Hepatocyte (in vitro differentiated cells): Measurements from ENCODE around the gene CPTP. TPM values are rescaled to one million over a fixed set of nuclear protein-coding genes. Genes with fewer than 3 reads are reported as not detected.

Experiments
- DNase-seq: peaks from one replicate; pipeline ENCODE4 v3.0.0-alpha.2; 2016; ENCODE audit warnings: low spot score
- H2AFZ ChIP-seq: fragments of 200-600 bp; sonication (generic); 2 replicates; pipeline ENCODE4 v1.6.0; 2016; ENCODE audit warnings: antibody characterized with exemption, mild to moderate bottlenecking
- H3K27ac ChIP-seq: fragments of 200-600 bp; sonication (generic); 2 replicates; pipeline ENCODE4 v1.5.1; 2016; ENCODE audit warnings: mild to moderate bottlenecking
- H3K27me3 ChIP-seq: fragments of 200-600 bp; sonication (generic); 2 replicates; pipeline ENCODE4 v1.6.1; 2016
- H3K36me3 ChIP-seq: fragments of 200-600 bp; sonication (generic); replicated peaks from 2 replicates; pipeline ENCODE4 v1.5.1; 2016; ENCODE audit warnings: low read depth; ENCODE audit not compliant: insufficient read depth
- H3K4me1 ChIP-seq: fragments of 200-600 bp; sonication (generic); 2 replicates; pipeline ENCODE4 v1.5.1; 2016; ENCODE audit warnings: mild to moderate bottlenecking, moderate library complexity; ENCODE audit not compliant: insufficient read depth
- H3K4me2 ChIP-seq: fragments of 200-600 bp; sonication (generic); 2 replicates; pipeline ENCODE4 v1.6.0; 2016
- H3K4me3 ChIP-seq: fragments of 200-600 bp; sonication (generic); 2 replicates; pipeline ENCODE4 v1.5.1; 2016; ENCODE audit warnings: mild to moderate bottlenecking
- H3K79me2 ChIP-seq: fragments of 200-600 bp; sonication (generic); 2 replicates; pipeline ENCODE4 v1.6.0; 2017; ENCODE audit warnings: mild to moderate bottlenecking
- H3K9me2 ChIP-seq: fragments of 200-600 bp; sonication (generic); replicated peaks from 2 replicates; pipeline ENCODE4 v1.6.0; 2017; ENCODE audit warnings: mild to moderate bottlenecking; ENCODE audit not compliant: insufficient read depth
- H3K9me3 ChIP-seq: fragments of 200-600 bp; sonication (generic); 2 replicates; pipeline ENCODE4 v1.5.1; 2016; ENCODE audit warnings: low read depth, mild to moderate bottlenecking
- H4K20me1 ChIP-seq: fragments of 200-600 bp; sonication (generic); 2 replicates; pipeline ENCODE4 v1.6.0; 2016; ENCODE audit warnings: mild to moderate bottlenecking; ENCODE audit not compliant: insufficient read depth, poor library complexity, severe bottlenecking
- EZH2 ChIP-seq: fragments of 200-600 bp; sonication (generic); IDR thresholded peaks from 2 replicates; pipeline ENCODE4 v1.6.1; 2016; ENCODE audit warnings: antibody characterized with exemption, mild to moderate bottlenecking, borderline replicate concordance
- EZH2phosphoT487 ChIP-seq: fragments of 200-600 bp; sonication (generic); IDR thresholded peaks from one replicate; pipeline ENCODE4 v1.6.1; 2018; ENCODE audit warnings: antibody characterized with exemption, mild to moderate bottlenecking, low read depth, moderate library complexity; ENCODE audit not compliant: unreplicated experiment, severe bottlenecking
- WGBS: methylation state at CpG from one replicate; pipeline ENCODE4 v1.1.6; 2016; ENCODE audit warnings: low lambda C conversion rate; ENCODE audit errors: missing lambda C conversion rate; 5-methylcytosine and 5-hydroxymethylcytosine counted together
- polyA plus RNA-seq: library from polyadenylated mRNA; unstranded; fragments of >200 nt; fragmentation: Nextera tagmentation; extraction: Ambion mirVana; gene quantifications from 2 replicates; pipeline ENCODE4 v1.2.1, GENCODE V29; 2016
- total RNA-seq: library from RNA; depleted of rRNA; stranded (reverse); fragments of >200 nt; gene quantifications from 2 replicates; pipeline ENCODE4 v1.2.3, GENCODE V29; 2014
- TF ChIP-seq, protein P1 (sequence below): fragments of 200-600 bp; sonication (generic); IDR thresholded peaks from 2 replicates; pipeline ENCODE4 v1.5.1; 2016; ENCODE audit warnings: antibody characterized with exemption, mild to moderate bottlenecking; ENCODE audit not compliant: poor library complexity

CPTP gene
- total and polyA plus RNA-seq, 2 experiments from 2014 or later, result 12.8 to 45.6 TPM

DNA sequence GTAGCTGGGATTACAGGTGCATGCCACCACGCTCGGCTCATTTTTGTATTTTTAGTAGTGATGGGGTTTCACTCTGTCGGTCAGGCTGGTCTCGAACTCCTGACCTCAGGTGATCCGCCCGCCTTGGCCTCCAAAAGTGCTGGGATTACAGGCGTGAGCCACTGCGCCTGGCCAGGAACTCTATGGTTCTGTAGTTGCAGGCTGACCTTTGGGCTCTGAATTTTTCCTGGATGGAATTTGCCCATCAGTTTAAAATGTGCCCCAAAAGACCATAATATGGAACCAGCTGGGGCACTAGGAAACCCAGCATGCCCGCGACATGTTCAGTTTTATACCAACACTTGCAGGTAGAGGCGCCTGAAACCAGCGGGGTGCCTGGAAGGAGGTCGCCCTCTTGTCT, 46.0 kb upstream of the CPTP start:
- H3K9me3 ChIP-seq, result no peaks in the 10 kb centered on the region
- 92% methylated on average over 13 of the region's 13 CpGs for WGBS
- no peaks in the 10 kb centered on the region for H4K20me1 ChIP-seq
- no peaks in the 10 kb centered on the region for H3K79me2 ChIP-seq
- H3K27ac ChIP-seq, result no peak overlapping the region
- H3K36me3 ChIP-seq, result no peaks in the 10 kb centered on the region
- H3K4me1 ChIP-seq, result no peaks in the 10 kb centered on the region
- no peak for DNase-seq
- no peak for TF ChIP-seq EZH2phosphoT487
- no peaks in the 10 kb centered on the region for H3K27me3 ChIP-seq
- no peak overlapping the region for H3K4me2 ChIP-seq
- no peaks in the 10 kb centered on the region for H3K9me2 ChIP-seq
- no peak overlapping the region for H2AFZ ChIP-seq
- no peak overlapping the region for H3K4me3 ChIP-seq

DNA sequence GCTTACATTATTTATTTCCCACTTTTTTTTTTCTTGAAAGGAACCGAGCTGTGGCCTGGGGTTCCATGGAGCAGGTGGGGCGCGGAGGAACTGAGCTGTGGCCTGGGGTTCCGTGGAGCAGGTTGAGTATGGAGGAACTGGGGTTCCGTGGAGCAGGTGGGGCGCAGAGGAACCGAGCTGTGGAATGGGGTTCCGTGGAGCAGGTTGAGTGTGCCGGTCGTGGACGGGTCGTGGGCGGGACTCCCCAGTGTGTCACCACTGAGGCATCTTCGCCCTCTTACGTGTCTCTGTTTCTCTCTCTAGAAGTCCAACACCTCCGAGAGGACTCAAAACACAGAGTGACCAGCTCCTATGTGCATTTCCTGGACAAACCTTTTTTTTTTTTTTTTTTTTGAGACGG, 45.6 kb upstream of the CPTP start:
- H3K27me3 ChIP-seq, result no peaks in the 10 kb centered on the region
- no peak overlapping the region for H3K4me2 ChIP-seq
- H3K36me3 ChIP-seq, result no peaks in the 10 kb centered on the region
- H3K4me1 ChIP-seq, result no peaks in the 10 kb centered on the region
- H3K9me3 ChIP-seq, result no peaks in the 10 kb centered on the region
- H3K4me3 ChIP-seq, result no peak overlapping the region
- no peak overlapping the region for H3K27ac ChIP-seq
- H4K20me1 ChIP-seq, result no peaks in the 10 kb centered on the region
- DNase-seq, result no peak
- TF ChIP-seq, protein P1, sequence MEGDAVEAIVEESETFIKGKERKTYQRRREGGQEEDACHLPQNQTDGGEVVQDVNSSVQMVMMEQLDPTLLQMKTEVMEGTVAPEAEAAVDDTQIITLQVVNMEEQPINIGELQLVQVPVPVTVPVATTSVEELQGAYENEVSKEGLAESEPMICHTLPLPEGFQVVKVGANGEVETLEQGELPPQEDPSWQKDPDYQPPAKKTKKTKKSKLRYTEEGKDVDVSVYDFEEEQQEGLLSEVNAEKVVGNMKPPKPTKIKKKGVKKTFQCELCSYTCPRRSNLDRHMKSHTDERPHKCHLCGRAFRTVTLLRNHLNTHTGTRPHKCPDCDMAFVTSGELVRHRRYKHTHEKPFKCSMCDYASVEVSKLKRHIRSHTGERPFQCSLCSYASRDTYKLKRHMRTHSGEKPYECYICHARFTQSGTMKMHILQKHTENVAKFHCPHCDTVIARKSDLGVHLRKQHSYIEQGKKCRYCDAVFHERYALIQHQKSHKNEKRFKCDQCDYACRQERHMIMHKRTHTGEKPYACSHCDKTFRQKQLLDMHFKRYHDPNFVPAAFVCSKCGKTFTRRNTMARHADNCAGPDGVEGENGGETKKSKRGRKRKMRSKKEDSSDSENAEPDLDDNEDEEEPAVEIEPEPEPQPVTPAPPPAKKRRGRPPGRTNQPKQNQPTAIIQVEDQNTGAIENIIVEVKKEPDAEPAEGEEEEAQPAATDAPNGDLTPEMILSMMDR, result no peak
- no peak for TF ChIP-seq EZH2phosphoT487
- TF ChIP-seq EZH2, result no peak
- H3K79me2 ChIP-seq, result no peaks in the 10 kb centered on the region
- H3K9me2 ChIP-seq, result no peaks in the 10 kb centered on the region
- H2AFZ ChIP-seq, result no peak overlapping the region
- 89% methylated on average over 16 of the region's 17 CpGs for WGBS

DNA sequence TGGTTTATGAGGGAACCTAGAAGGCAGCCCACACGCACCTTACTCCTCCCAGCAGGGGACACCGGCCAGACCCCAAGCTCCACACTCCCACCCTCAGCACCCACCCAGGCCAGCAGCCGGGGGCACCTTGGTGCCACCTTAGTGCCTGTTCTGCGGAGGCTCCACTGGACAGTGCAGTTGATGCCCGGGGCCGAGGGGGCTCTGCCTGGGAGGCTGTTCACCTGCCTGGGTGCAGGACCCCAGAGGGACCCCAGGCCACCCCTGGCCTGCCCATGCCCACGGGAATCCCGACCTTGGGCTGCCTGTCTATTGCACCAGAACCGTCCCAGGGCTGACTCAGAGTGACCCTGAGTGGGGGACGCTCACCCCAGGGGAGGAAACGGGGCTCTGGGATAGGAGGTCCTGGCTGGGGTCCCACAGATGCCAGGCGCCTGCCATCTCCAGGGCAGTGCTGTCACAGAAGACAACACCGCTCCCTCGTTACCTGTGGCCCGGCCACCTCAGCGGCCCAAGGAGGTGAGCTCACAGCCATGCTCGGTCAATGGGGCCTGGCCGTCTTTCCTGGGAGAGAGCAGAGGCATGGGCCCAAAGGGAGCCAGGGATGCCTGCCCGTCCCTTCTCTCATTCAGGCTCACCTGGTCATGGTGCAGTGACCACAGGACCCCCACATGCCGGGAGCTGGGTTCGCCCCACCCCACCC, 43.7 kb upstream of the CPTP start:
- H3K4me3 ChIP-seq, result no peak overlapping the region
- H2AFZ ChIP-seq, result no peak overlapping the region
- WGBS, result 92% methylated on average over 19 of the region's 21 CpGs
- TF ChIP-seq, protein P1, result no peak
- no peak for TF ChIP-seq EZH2
- TF ChIP-seq EZH2phosphoT487, result no peak
- no peak overlapping the region for H3K27ac ChIP-seq
- no peaks in the 10 kb centered on the region for H3K9me3 ChIP-seq
- H4K20me1 ChIP-seq, result no peaks in the 10 kb centered on the region
- H3K27me3 ChIP-seq, result no peaks in the 10 kb centered on the region
- no peaks in the 10 kb centered on the region for H3K79me2 ChIP-seq
- no peak for DNase-seq
- no peaks in the 10 kb centered on the region for H3K4me1 ChIP-seq
- no peak overlapping the region for H3K4me2 ChIP-seq
- no peaks in the 10 kb centered on the region for H3K36me3 ChIP-seq
- H3K9me2 ChIP-seq, result no peaks in the 10 kb centered on the region

DNA sequence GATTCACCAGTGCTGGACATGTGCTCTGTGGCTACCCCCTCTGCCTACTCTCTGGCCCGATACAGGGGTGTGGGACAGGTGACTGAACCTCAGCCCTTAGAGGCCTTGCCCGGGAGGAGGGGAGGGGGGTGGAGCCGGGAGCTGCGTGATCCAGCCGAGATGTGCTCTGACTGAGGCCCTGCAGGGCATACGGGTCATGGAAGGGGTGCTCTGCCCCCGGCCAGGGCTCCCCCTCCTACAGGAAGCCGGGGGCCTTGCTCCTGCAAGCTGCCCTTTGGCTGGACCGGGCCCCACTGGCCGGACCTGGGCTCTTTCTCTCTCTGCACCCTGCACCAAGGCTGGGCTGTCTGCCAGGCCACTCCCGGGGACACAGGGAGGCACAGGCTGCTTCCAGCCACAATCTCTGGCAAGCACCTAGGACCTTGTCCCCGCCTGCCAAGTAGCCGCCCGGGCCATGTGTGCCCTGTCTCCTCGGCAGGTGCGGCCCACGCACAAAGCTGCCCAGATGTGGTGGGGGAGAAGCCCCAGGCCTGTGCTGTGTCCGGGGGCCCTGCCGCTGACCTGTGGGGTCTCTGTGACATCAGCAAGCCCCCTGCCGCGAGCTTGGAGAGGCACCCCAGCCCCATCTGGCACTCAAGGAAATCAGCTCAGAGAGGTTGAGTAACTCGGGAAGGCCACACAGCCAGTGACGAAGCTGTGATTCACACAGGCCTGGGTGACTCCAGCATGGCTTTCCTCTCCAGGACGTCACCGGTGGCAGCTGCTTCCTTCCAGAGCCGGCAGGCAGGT, 42.9 kb upstream of the CPTP start:
- no peaks in the 10 kb centered on the region for H3K27me3 ChIP-seq
- no peaks in the 10 kb centered on the region for H3K9me3 ChIP-seq
- no peak for TF ChIP-seq EZH2
- TF ChIP-seq EZH2phosphoT487, result no peak
- TF ChIP-seq, protein P1, result no peak
- H3K4me2 ChIP-seq, result no peak overlapping the region
- no peaks in the 10 kb centered on the region for H3K4me1 ChIP-seq
- H3K79me2 ChIP-seq, result no peaks in the 10 kb centered on the region
- no peaks in the 10 kb centered on the region for H3K9me2 ChIP-seq
- H4K20me1 ChIP-seq, result no peaks in the 10 kb centered on the region
- H3K36me3 ChIP-seq, result no peaks in the 10 kb centered on the region
- no peak for DNase-seq
- no peak overlapping the region for H2AFZ ChIP-seq
- H3K4me3 ChIP-seq, result no peak overlapping the region
- 81% methylated on average over 23 of the region's 26 CpGs for WGBS
- no peak overlapping the region for H3K27ac ChIP-seq
